HG02623 (cell line): ENCODE data around the gene SYDE2.
A peak's percentile ranks its signal among the peaks of the same experiment; 100 is the strongest.
"Not testable (repeated sequence)": the region's sequence is repeated elsewhere in the genome, so short reads cannot be mapped to it uniquely, and the experiment has no call there.

Experiments
- ATAC-seq: cut with Tn5 transposase; IDR thresholded peaks from one replicate; pipeline ENCODE4 v1.9.1; 2021; ENCODE audit warnings: moderate library complexity; ENCODE audit not compliant: unreplicated experiment

SYDE2 gene

GRCh38 chr1:85200463-85201339 lies at the start of gene SYDE2:
Gene SYDE2 (minus strand): TSS chr1:85201016. CDS start chr1:85200996, 20 bp downstream.
- peak; percentile 77 for ATAC-seq

DNA sequence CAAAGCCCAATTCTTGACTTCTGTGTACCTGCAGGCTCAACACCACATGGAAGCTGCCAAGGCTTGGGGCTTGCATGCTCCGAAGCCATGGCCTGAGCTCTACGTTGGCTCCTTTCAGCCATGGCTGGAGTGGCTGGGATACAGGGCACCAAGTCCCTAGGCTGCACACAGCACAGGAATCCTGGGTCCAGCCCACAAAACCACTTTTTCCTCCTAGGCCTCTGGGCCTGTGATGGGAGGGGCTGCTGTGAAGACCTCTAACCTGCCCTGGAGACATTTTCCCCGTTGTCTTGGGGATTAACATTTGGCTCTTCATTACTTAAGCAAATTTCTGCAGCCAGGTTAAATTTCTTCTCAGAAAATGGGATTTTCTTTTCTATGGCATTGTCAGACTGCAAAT lies 48.2 kb upstream of the SYDE2 start:
- not testable (repeated sequence) for ATAC-seq

GRCh38 chr1:85245891-85246290 lies 45.1 kb upstream of the SYDE2 start:
- no peak for ATAC-seq

DNA sequence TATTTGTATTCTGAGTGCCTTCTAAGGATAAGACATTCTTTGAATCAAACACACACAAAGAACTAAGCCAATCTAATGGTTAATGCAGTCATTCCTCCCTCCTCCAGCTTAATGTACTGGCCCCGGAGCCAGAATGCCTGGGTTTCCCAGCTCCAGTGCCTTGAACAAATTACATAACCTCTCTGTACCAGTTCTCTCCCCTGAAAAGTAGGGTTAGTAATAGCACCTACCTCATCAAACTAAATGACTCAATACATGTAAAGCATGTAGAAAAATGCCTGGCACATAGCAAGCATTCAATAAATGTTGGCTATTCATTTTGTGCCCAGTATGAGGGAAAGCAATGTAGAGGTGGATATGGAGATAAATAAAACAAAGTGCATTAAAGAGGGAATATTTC lies 44.6 kb upstream of the SYDE2 start:
- no peak for ATAC-seq

GRCh38 chr1:85244271-85245061 lies 43.6 kb upstream of the SYDE2 start:
- no peak for ATAC-seq

GRCh38 chr1:85243372-85243771 lies 42.6 kb upstream of the SYDE2 start:
- no peak for ATAC-seq

GRCh38 chr1:85240643-85241042 lies 39.8 kb upstream of the SYDE2 start:
- no peak for ATAC-seq

GRCh38 chr1:85240174-85240601 lies 39.4 kb upstream of the SYDE2 start:
- ATAC-seq = no peak

DNA sequence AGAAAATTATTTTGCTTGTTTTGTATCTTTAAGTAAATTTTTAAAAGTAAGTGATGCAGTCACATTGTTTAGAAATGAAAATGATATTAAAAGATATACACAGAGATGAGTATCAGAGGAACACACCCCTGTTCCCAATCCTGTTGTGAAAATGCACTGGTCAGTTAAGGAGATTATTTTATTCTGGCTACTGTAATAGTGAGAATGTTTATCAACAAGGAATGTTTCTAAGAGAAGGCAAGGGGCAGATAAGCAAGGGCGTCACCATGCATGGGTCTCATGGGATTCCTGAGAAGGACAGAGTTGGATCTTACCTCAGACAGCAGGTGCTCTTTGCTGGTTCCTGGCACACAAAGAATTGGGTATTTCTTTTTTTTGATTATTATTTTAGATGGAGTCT lies 36.8 kb upstream of the SYDE2 start:
- no peak for ATAC-seq

DNA sequence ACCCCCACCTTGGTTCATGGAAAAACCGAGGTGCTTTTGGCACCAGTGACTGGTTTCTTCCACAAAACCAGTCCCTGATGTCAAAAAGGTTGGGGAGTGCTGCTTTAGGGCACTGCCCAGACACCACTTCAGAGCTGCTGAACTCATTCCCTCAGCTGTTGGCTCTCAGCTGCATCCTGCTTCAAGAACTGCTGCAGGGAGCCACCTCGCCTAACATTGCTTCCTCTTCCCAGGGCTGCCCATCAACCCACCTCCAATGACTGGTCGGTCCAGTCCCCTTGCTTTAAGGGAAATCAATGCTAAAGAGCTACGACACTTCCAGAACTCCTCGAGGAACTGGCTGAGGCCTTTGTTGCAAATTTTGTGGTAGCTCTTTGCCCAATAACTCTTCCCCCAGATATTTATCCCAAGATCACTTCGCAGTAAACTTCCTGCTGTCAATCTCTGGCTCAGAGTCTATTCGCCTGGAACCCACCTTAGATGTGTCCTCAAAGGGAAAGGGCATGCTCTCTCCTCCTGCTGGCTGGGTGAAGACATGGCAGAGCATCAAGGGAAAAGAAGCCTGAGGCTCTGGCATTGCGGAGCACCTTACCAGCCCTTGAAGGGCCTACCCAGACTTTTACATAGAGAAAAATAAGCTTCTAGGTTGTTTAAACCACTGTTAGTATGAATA lies 29.6 kb upstream of the SYDE2 start:
- no peak for ATAC-seq

- no peak for ATAC-seq
Measured at GRCh38 chr1:85229574-85230097, 28.8 kb upstream of the SYDE2 start.

- ATAC-seq = no peak
Measured at GRCh38 chr1:85228972-85229371, 28.2 kb upstream of the SYDE2 start.

DNA sequence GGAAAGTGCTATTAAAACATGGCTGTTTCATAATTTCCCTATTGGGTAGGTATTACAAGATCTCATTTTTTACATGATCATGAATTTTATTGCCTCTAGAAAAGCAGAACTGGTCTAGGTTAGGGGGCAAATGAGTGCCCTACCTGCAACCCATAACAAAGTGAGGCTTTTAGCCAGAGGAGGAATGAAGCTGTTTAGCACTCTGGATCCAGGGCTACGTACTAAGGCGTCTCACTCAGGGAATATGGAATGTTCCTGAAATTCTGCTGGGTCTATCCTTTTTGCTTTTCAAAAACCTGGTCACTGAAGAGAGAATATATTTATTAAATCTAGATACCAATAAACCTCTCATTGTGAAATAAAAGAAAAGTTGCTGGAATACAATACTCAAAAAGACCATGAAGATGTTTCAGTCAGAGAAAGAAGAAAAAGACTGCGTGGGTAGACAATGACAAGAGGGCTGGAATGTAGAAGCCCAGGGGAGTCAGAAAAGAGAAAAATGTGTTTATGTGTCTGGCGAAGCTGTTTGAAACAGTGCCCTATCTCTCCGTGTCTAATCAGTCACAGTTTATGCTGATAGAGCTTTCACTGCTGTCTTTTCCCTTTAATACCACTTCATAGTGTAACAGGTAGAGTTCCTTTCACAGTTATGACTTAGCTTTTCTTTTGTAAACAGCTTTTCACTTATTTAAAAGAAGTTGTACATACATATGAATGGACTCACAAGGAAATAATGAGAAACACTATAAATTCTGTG lies 25.0 kb upstream of the SYDE2 start:
- no peak for ATAC-seq

- no peak for ATAC-seq
Measured at GRCh38 chr1:85224734-85225623, 24.2 kb upstream of the SYDE2 start.

- no peak for ATAC-seq
Measured at GRCh38 chr1:85224295-85224694, 23.5 kb upstream of the SYDE2 start.

- ATAC-seq = no peak
Measured at GRCh38 chr1:85223334-85223733, 22.5 kb upstream of the SYDE2 start.

- ATAC-seq = no peak
Measured at GRCh38 chr1:85220756-85221201, 20.0 kb upstream of the SYDE2 start.

- no peak for ATAC-seq
Measured at GRCh38 chr1:85219853-85220610, 19.2 kb upstream of the SYDE2 start.

GRCh38 chr1:85216697-85217096 lies 15.9 kb upstream of the SYDE2 start:
- no peak for ATAC-seq
